HFF-Myc (cell line): ENCODE measurements around the gene DOCK7.

Experiments
- DNase-seq: peaks from one replicate; pipeline ENCODE4 v3.0.0-alpha.2; 2011; ENCODE audit warnings: low read depth; ENCODE audit errors: extremely low read depth
- H3K4me3 ChIP-seq: replicated peaks from 2 replicates; pipeline ENCODE4 v1.5.1; 2011; ENCODE audit warnings: low read depth, mild to moderate bottlenecking, control low read depth, low read length
- TF ChIP-seq, protein P1 (sequence below): IDR thresholded peaks from 2 replicates; pipeline ENCODE4 v1.5.1; 2012; ENCODE audit warnings: mild to moderate bottlenecking, low read depth, low read length, control low read depth; ENCODE audit errors: missing control alignments

Gene DOCK7

DNA sequence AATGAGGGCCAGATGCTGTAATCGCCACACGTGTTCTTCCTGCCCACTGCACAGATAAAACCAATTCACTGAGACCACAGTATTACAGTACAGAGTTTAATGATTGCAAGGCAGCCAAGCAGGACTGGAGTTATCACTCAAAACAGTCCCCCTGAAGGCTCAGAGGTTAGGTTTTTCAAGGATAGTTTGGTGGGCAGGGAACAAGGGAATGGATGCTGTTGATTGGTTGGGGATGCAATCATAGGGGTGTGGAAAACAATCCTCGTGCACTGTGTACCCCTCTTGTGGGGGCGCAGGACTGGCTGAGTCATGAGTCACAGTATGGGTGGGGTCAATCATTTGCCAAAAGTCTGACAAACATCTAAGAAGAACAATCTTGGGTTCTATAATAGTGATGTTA is 263.8 kb downstream of the DOCK7 start:
- DNase-seq = peak; percentile 12
- H3K4me3 ChIP-seq = no peak overlapping the region
- TF ChIP-seq, protein P1, sequence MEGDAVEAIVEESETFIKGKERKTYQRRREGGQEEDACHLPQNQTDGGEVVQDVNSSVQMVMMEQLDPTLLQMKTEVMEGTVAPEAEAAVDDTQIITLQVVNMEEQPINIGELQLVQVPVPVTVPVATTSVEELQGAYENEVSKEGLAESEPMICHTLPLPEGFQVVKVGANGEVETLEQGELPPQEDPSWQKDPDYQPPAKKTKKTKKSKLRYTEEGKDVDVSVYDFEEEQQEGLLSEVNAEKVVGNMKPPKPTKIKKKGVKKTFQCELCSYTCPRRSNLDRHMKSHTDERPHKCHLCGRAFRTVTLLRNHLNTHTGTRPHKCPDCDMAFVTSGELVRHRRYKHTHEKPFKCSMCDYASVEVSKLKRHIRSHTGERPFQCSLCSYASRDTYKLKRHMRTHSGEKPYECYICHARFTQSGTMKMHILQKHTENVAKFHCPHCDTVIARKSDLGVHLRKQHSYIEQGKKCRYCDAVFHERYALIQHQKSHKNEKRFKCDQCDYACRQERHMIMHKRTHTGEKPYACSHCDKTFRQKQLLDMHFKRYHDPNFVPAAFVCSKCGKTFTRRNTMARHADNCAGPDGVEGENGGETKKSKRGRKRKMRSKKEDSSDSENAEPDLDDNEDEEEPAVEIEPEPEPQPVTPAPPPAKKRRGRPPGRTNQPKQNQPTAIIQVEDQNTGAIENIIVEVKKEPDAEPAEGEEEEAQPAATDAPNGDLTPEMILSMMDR = no peak

DNA sequence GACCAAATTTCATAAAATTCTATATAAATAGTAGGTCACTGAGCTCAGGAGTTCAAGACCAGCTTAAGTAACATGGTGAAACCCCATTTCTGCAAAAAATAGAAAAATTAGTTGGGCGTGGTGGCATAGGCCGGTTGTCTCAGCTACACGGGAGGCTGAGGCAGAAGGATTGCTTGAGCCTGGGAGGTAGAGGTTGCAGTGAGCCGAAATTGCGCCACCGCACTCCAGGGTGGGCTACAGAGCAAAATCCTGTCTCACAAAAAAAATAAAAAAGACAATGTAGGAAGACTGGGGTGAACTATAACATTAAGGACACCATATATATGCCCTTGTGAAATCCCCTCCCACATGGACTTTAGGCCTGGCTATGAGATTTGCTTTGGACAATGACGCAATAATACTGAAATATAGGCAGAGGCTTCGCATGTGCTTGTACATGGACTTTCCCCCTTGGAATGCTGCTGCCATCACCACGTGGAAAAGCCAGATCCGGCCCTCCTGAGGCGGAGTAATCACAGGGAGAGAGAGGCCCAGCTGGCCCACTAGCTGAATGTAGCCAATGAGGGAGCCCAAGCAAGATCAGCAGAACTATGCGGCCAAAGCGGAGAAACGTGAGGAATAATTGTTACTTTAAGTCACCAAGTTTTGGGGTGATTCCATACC is 264.5 kb downstream of the DOCK7 start:
- no peak overlapping the region for H3K4me3 ChIP-seq
- TF ChIP-seq, protein P1 = no peak
- DNase-seq = no peak

DNA sequence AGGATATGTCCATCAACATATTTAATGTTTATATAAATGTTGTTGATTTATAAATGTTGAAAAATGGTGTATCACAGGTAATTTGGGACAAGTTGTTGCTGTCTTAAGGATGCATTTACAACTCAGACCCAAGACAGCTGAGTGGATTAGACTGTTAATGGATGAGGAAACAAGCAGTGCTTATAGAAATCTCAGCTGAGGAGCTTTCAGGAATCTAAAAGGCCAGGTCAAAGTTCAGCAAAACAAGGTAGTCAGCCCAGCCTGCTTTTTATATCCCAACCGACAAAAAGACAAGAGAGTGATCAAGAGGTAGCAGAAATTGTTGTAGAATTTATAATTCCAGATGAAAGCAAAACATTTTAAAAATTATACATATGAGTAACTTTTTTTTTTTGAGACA is 268.0 kb downstream of the DOCK7 start:
- no peak overlapping the region for H3K4me3 ChIP-seq
- DNase-seq = no peak
- TF ChIP-seq, protein P1 = no peak

DNA sequence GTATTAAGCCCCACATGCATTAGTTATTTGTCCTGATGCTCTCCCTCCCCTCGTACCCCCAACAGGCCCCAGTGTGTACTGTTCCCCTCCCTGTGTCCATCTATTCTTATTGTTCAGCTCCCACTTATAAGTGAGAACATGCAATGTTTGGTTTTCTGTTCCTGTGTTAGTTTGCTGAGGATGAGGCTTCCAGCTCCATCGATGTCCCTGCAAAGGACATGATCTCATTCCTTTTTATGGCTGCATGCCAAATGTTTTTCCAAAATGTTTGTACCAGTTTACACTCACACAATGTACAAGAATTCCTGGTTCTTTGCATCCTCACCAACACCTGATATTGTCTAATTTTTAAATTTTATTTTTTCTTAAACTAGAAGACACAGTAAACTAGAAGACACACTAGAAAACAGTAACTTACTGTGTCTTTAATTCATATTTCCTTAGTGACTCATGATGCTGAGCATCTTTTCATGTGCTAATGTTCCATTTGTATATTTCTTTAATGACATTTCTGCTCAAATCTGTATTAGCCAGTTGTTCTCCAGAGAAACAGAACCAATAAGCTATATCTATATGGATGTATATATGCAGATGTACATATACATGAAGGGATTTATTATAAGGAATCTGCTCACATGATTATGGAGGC is 270.7 kb downstream of the DOCK7 start:
- no peak for DNase-seq
- no peak overlapping the region for H3K4me3 ChIP-seq
- TF ChIP-seq, protein P1 = no peak

DNA sequence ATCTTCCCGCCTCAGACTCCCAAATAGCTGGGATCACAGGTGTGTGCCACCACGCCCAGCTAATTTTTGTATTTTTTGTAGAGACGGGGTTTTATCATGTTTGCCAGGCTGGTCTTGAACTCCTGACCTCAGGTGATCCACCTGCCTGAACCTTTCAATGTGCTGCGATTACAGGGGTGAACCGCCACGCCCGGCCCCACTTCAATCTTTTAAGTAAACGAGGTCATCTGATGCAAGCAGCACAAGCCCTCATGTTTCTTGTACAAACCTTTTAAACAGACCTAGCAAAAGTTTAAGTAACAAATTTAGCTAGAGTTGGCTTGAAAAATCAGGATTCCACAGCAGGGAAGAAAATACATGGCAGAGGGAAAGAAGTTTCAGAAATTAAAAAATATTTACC is 272.5 kb downstream of the DOCK7 start:
- DNase-seq = no peak
- TF ChIP-seq, protein P1 = no peak
- no peak overlapping the region for H3K4me3 ChIP-seq

DNA sequence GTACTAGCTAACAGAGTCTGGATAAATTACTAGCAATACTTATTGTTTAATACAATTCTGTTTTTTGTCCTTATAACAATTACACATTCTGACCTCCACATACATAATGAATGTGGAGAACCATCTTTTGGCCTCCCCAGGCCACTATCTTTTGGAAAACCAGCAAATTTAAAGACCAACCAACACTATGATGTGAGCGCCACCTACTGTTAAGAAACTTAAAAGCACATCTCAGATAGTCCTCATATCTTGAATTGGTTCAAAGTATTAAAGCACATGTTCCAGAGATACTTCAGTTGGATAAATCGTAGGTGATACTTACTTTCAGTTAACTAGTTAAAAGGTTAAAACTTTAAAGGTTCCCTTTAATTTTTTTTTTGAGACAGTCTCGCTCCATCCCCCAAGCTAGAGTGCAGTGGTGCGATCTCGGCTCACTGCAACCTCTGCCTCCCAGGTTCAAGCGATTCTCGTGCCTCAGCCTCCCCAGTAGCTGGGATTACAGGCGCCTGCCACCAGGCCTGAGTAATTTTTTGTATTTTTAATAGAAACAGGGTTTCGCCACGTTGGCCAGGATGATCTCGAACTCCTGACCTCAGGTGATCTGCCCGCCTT is 280.7 kb downstream of the DOCK7 start:
- H3K4me3 ChIP-seq = no peak overlapping the region
- peak; percentile 57 for DNase-seq
- TF ChIP-seq, protein P1 = peak; percentile 62

DNA sequence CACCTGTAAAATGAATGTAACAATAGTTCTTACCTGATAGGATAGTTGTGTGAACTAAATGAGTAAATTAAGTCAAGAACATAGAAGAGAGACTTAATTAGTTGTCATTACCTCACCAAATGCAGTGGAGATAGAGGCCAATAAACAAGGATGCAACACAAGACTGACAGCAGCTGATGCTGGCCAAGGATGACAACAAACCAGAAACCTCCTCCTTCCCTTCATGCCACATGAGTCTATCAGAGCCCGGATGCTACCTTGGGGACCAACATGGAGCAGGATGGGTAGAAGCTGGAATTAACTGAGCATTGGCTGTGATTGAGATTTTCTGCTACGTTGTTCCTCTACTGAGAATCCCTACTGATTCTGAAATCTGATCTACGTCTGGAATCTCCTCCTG is 281.6 kb downstream of the DOCK7 start:
- TF ChIP-seq, protein P1 = no peak
- DNase-seq = no peak
- H3K4me3 ChIP-seq = no peak overlapping the region
